HL-60/S4 treated with phorbol 12-myristate 13-acetate at 8.2 ng/mL for 4 days and 3 days (cell line): ENCODE data around the gene C10orf67.
"Not testable (repeated sequence)": the region's sequence is repeated elsewhere in the genome, so short reads cannot be mapped to it uniquely, and the experiment has no call there.

Experiments
- in situ Hi-C: fragments of 300-500 bp; cut with MboI; formaldehyde crosslinking; loops from 2 replicates; pipeline ENCODE4 v1.15.0; 2022; ENCODE audit warnings: low sequenced_read_pairs

Gene C10orf67

DNA sequence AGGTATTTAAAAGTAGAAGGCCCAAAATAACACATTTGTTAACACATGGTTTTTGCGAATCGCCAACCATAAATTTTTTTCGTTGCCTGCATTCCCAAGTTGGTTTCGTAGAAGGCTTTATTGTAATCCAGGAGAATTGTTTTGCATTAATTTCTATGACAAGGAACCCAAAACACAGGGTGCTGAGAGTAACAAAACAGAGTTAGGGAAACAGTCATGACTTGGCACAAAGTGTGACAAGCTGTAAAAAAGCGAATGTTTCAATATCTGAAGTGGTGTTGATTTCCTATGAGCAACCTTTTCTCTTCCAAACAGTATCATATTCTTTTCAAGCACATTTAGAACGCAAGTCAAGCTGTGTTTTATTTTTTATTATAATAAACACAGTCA is 63.6 kb downstream of the C10orf67 start:
- in situ Hi-C loops, result no loop called here

GRCh38 chr10:23280419-23281043 is 64.1 kb downstream of the C10orf67 start:
- in situ Hi-C loops, result no loop called here

- in situ Hi-C loops, result no loop called here
These were observed 69.2 kb downstream of the C10orf67 start for GRCh38 chr10:23275355-23275754.

- in situ Hi-C loops, result not testable (repeated sequence)
These were observed 70.4 kb downstream of the C10orf67 start for GRCh38 chr10:23274179-23274578.

DNA sequence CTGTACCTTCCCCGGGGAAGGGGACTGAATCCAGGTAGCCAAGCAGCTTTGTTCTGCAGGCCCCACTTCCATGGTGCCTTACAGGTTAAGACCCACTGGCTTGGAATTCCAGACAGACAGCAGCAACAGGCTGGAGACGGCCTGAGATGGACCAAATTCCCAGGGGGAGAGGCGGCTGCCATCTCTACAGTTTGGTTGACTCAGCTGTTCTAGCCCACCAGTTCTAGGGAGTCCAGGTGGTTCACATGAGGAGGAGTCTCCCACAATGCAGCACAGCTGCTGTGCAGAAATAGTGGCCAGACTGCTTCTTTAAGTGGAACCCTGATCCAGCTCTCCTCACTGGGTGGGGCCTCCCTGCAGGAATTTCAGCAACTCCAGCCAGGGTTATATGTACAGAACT is 74.1 kb downstream of the C10orf67 start:
- in situ Hi-C loops, result no loop called here

DNA sequence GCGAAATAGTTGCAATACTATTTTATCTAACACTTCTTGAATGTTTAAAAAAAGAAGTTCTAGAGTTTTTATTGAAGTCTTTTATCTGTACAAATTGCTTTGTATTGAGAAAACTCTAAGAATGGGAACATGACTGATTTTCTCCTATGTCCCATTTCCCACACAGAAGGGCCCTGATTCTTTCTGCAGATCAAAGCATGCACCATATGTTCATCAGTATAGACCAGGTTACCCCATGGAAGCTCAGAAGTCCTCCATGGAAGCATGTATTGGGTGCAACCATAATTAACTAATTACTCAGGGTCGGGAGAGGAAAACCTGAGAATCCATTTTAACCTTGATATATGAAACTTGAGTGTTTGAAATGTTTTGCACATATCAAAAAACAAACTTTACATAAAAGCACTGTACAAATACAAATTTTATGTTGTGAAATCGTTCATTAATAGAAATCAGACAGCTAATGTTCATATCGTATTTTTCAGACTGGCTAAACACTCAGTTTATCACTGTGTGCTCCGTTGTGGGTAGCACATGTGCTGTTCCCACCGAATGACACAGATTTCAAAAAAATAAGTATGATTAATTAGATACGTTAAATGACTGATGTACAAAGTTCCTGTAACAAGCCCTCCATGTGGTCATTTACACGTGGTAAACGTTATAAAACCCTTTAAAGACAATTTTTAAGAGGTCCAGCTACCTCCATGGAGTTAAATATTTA is 81.0 kb downstream of the C10orf67 start:
- in situ Hi-C loops, result no loop called here

DNA sequence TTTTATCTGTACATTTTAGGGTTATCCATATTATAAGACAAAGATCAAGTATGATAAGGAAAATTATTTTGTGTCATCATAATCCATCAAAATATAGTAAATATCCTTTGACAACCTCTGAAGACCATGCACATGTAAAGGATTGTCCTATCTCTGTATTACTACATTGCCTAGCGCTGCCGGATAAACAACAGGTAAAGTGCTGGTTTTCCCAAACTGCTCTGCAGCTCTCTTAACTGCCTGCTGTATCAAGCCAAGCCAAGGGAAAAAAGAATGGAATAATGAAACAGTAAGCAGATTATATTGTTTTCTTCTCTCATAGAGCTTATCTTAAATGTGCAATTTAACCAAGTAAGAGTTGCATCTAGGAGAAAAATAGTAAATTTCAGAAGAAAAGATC is 81.7 kb downstream of the C10orf67 start:
- in situ Hi-C loops, result no loop called here

DNA sequence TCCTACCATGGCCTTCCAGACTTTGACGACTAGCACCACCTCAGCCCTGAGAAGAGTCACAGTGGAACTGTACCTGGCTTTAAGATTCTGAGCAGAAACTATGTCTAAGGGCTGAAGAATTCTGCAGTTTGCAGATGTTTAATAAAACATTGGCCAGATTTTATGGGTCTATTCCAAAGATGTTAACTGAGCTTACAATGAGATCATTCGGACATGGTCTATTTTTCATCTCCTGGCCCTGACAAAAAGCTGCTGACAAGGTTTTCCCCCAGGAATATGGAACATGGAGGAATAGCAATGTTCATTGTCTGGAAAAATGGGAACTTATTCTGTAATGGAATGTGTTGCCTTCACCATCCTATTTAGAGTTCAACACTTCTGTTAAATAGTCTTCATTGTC is 86.1 kb downstream of the C10orf67 start:
- in situ Hi-C loops, result no loop called here

GRCh38 chr10:23253780-23254179 is 90.8 kb downstream of the C10orf67 start:
- in situ Hi-C loops, result no loop called here

- in situ Hi-C loops, result not testable (repeated sequence)
These were observed 91.7 kb downstream of the C10orf67 start for GRCh38 chr10:23252859-23253258.

- in situ Hi-C loops, result not testable (repeated sequence)
These were observed 102.8 kb downstream of the C10orf67 start for GRCh38 chr10:23241779-23242178.

DNA sequence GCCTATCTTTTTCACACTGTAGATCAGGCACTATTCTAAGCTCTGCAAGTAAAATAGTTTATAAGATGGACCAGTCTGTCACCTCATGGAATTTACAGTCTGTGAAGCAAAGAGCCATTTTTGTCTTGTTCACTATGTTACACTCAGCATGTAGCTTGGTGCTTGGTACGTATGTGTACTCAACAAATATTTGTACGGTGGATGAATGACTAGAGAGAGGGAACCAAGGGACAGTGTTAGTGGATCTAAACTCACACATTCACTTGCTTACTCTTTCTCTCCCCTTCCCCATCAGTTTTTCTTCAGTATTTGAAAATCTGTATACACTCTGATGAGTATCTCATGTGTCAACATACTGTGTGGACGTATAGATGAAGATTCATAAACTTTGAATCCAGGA is 106.6 kb downstream of the C10orf67 start:
- in situ Hi-C loops, result no loop called here

DNA sequence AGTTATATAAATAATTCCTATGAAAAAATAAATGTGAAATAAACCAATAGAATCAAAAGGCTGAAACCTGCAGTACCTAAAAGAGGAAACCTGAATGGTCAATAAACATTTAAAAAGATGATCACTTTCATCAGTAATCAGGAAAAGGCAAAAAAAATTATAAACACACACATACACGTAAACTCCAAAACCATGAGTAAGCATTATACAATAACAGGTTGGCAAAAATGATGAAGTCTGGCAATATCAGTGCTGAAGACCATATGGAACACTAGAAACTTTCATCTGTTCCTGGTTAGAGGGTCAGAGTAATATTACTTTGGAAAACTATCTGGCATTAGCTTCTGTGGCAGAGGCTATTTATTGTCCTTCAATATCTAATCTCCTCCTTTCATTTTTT is 114.0 kb downstream of the C10orf67 start:
- in situ Hi-C loops, result no loop called here

GRCh38 chr10:23217471-23217870 is 127.1 kb downstream of the C10orf67 start:
- in situ Hi-C loops, result no loop called here

DNA sequence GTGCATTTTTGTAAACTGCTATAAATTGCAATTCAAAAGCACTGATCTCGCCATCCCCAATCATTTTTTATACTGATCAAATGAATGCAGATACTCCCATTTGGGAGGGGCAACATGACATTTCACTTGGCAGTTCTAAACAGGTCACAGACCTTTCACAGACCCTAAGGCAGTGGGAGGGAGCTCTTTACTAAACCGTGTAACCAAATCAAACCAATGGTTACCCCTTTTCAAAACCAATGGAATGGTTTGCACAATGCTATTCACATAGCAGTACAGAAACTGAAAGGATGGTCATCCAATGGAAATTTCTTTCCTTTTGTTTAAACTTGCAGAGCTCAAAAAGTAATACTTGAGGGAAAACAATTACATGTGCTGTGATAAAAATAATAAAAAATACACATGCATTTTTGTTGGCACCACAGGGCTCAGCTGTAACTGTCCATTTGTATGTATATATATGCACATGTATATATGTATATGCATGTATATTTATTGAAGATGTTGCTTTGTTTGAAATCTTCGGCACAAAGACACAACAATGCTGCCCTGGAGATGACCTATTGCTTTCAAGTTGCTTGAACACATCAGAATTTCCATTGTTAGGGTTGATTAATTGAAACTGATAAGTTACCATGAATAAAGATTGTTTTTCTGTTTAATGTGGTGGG is 138.5 kb downstream of the C10orf67 start:
- in situ Hi-C loops, result no loop called here

- in situ Hi-C loops, result no loop called here
These were observed 139.8 kb downstream of the C10orf67 start for GRCh38 chr10:23204773-23205172.

DNA sequence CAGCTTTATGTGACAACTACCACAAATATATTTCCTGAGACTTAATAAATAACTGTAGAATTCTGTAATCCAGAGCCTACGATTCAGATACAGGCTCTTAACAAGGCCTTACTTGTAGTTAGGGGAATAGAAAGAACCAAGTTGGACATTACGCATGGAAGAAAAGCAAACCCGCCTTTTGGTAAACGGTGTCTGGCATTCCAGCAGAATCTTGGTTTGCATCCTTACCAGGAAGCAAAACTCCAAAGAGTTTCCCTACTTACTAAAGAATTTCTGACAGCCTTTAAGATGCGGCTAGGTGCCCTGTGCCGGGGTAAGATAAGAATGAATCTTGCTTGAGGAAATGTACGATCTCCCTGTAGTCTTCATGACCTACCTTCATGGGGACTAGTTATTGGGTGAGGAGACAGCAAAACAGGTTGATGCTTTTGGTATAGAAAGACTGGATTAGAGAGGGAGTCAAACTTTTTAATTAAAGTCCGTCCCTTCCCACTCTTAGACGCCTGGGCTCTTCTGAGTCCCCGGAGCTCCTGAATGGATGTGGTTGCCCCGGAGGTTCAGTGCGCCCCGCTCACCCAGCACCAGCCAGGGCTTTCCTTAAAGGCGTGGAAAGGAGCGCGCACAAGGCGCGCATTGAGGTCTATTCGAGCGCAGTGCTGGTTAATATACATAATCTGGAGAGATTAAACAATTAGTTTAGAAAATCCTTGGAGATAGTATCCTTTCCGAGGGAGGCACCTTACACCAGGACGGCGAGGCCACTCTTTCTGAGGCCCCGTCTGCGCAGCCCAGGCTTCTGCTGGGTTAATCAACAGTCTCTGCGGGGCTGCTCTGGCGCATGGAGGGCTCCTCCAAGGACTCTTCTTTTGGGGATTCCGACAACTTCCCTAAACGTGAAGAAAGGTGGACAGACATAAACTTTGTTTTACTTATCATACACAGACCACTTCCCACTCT is 140.9 kb downstream of the C10orf67 start:
- in situ Hi-C loops, result no loop called here

GRCh38 chr10:23202779-23203178 is 141.8 kb downstream of the C10orf67 start:
- in situ Hi-C loops, result no loop called here

DNA sequence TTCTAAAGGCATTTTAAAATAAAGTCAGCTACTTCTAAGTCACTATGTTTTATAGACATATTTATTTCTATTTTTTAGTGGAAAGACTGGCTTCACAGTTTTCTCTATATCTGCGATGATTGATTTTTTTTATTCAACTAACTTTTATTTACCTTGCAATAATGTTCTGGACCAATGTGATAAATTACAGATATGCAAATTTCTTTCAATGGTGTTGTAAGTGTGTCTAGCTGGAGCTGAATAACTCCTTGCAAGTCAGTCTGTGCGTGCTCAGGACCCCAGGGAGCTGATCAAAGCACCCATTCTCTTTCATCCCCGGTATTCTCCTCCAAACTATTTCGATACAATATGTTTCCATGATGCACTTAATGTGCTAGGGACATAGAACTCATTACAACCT is 142.8 kb downstream of the C10orf67 start:
- in situ Hi-C loops, result no loop called here

DNA sequence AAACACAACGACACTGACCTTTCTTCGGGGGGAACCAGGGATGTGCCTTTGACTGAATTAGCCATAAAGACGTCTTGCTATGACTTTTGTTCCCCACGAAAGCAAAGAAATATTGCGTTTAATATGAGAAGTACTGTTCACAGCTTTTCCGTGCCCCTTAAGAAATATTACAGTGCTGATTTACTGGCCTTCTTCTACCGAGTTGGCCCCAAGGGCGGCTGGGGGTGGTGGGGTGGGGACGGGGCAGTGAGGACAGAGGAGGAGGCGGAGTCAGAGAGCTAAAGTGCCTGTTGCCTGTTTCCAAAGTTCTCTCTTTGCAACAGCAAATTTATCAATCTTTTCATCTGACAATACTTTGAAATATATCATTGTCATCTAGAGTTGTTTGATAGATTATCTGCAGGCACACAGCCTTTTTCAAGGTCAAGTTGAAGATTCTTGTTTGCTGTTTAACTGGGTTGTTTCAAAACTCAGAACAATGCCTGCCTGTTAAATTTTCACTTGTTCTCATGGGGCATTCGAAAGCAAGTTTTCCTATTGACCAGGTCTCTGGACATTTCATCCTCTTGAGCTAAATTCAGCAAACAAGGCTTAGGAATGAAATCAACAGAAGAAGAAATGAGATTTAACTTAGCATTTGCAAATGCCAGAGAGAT is 143.5 kb downstream of the C10orf67 start:
- in situ Hi-C loops, result no loop called here

DNA sequence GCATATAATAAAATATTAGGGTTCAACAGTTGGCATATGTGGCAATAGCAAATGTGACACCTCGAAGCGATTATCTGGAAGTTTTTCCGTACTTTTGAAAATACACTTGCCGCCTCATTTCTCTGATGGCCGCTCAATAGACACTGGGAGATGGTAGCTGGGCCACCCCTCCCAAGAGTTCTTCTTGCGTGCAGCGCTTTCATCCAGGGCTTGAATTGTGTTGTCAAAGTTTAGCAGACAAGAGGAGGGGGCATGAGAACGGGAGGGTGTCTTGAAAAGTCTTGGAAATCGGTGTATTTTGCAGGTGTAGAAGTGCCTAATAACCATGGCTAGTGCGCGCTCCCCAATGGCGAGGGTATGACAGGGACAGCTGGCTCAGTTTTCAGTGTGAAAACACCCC is 144.0 kb downstream of the C10orf67 start:
- in situ Hi-C loops, result no loop called here
